ENCODE measurements around the gene ZNF557. TPM values are rescaled to one million over a fixed set of nuclear protein-coding genes. Genes with fewer than 3 reads are reported as not detected.

ZNF557 gene
- total RNA-seq, 4 donors from 2014 or later, result 7.9 to 12.0 (median 8.8) TPM

DNA sequence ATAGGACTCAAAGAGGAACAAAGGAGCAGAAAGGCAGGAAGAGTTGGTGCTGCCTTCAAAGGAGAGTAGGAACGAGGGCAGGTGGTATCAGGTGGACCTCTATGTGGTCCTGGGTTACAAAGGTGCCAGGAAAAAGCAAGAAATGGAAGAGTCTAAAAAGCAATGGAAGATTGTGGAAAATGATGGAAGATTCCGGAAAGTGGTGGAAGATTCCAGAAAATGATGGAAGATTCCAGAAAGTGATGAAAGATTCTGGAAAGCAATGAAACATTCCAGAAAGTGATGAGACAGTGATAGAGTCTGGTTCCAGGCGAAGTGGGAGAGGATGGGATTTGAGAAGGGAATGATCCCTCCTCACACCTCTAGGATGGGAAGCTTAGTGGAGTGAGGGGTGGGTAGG, 55.3 kb downstream of the ZNF557 start:
- ATAC-seq, result no peak
- Histone ChIP-seq H3K9me3 (peaks cover 0 to 20% (median 0%) of the 10 kb centered on the region in 3 donors), H3K4me3 (no peak overlapping the region), H3K27me3 (no peaks in the 10 kb centered on the region), H3K36me3 (peaks cover 7 to 94% of the 10 kb centered on the region in 2 donors), H3K4me1 (no peaks in the 10 kb centered on the region), H3K27ac (no peak overlapping the region)
- TF ChIP-seq POLR2A (IDR thresholded peaks at IDR 0.05) (no peak), POLR2AphosphoS5 (IDR thresholded peaks at IDR 0.05) (no peak), EP300 (IDR thresholded peaks at IDR 0.05) (no peak)
- TF ChIP-seq, protein P1, sequence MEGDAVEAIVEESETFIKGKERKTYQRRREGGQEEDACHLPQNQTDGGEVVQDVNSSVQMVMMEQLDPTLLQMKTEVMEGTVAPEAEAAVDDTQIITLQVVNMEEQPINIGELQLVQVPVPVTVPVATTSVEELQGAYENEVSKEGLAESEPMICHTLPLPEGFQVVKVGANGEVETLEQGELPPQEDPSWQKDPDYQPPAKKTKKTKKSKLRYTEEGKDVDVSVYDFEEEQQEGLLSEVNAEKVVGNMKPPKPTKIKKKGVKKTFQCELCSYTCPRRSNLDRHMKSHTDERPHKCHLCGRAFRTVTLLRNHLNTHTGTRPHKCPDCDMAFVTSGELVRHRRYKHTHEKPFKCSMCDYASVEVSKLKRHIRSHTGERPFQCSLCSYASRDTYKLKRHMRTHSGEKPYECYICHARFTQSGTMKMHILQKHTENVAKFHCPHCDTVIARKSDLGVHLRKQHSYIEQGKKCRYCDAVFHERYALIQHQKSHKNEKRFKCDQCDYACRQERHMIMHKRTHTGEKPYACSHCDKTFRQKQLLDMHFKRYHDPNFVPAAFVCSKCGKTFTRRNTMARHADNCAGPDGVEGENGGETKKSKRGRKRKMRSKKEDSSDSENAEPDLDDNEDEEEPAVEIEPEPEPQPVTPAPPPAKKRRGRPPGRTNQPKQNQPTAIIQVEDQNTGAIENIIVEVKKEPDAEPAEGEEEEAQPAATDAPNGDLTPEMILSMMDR (IDR thresholded peaks at IDR 0.05), result no peak
- WGBS, 2 donors (ENCODE audit: low coverage in 1 of 2), result 53 to 62% methylated on average over 3 of the region's 3 CpGs

DNA sequence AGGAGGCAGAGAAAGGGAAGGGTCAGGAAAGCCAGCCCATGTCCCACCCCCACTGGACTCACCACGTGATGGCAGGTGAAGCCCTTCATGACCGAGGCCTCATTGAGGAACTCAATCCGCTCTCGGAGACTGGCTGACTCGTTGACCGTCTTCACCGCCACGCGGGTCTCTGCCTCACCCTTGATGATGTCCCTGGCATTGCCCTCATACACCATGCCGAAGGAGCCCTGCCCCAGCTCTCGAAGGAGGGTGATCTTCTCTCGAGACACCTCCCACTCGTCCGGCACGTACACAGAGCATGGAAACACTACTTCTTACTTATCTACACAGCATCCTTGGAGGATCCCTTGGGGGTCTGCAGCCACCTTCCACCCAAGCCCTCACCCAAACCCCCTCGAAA, 55.7 kb downstream of the ZNF557 start:
- H3K27me3 ChIP-seq, result no peaks in the 10 kb centered on the region
- no peaks in the 10 kb centered on the region for H3K4me1 ChIP-seq
- peaks cover 0 to 20% (median 0%) of the 10 kb centered on the region in 3 donors for H3K9me3 ChIP-seq
- no peak overlapping the region for H3K27ac ChIP-seq
- H3K36me3 ChIP-seq, result peaks cover 7 to 94% of the 10 kb centered on the region in 2 donors
- TF ChIP-seq, protein P1 (IDR thresholded peaks at IDR 0.05), result no peak
- TF ChIP-seq EP300 (IDR thresholded peaks at IDR 0.05), result no peak
- no peak for TF ChIP-seq POLR2A (IDR thresholded peaks at IDR 0.05)
- TF ChIP-seq POLR2AphosphoS5 (IDR thresholded peaks at IDR 0.05), result no peak
- WGBS, 2 donors (ENCODE audit: low coverage in 1 of 2), result 96% methylated on average over 15 of the region's 16 CpGs; no CpG with 5 or more reads in 1 of the 2 donors
- H3K4me3 ChIP-seq, result no peak overlapping the region
- no peak for ATAC-seq

DNA sequence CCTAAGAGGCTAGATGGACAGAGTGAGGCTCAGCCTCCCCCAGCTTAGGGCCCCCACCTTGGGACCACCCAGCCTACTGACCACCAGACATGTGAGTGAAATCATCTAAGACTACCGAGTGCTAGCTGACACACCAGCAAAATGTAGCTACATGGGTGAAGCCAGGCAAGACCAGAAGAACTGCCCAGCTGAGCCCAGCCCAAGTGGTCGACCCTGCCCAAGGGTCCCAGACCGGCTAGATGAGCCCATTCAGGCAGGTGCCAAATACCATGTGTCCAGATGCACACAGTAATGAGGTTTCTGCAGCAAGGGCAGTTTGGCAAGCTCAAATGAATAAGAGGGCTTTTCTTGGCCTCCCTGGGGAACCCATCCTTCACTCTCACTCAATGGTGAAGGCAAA, 56.6 kb downstream of the ZNF557 start:
- Histone ChIP-seq H3K9me3 (peaks cover 0 to 20% (median 0%) of the 10 kb centered on the region in 3 donors), H3K4me3 (no peak overlapping the region), H3K36me3 (peaks cover 7 to 94% of the 10 kb centered on the region in 2 donors), H3K27ac (no peak overlapping the region), H3K27me3 (no peaks in the 10 kb centered on the region), H3K4me1 (no peaks in the 10 kb centered on the region)
- ATAC-seq, result no peak
- TF ChIP-seq, protein P1 (IDR thresholded peaks at IDR 0.05), result no peak
- no peak for TF ChIP-seq POLR2A (IDR thresholded peaks at IDR 0.05)
- no peak for TF ChIP-seq EP300 (IDR thresholded peaks at IDR 0.05)
- TF ChIP-seq POLR2AphosphoS5 (IDR thresholded peaks at IDR 0.05), result no peak
- WGBS, 2 donors (ENCODE audit: low coverage in 1 of 2), result 100% methylated on average over 2 of the region's 3 CpGs; no CpG with 5 or more reads in 1 of the 2 donors

DNA sequence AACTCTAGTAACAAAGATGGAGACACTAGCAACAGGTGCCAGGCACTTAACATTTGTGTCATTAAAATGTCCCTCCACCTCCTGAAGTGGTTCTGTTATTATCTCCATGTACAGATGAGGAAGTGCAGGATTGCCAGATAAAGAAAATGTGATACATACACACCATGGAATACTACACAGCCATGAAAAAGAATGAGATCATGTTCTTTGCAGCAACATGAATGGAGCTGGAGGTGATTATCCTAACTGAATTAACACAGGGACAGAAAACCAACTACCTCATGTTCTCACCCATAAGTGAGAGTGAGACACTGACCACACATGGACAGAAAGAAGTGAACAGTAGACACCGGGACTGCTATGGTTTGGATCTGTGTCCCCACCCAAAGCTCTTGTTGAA, 60.5 kb downstream of the ZNF557 start:
- no peak for ATAC-seq
- Histone ChIP-seq H3K27ac (no peak overlapping the region), H3K36me3 (peaks cover 7 to 88% of the 10 kb centered on the region in 2 donors), H3K9me3 (peaks cover 0 to 19% (median 0%) of the 10 kb centered on the region in 3 donors), H3K4me3 (no peak overlapping the region), H3K27me3 (no peaks in the 10 kb centered on the region), H3K4me1 (no peaks in the 10 kb centered on the region)
- WGBS, 2 donors (ENCODE audit: low coverage in 1 of 2), result 92 to 100% methylated on average over 1 of the region's 1 CpG
- no peak for TF ChIP-seq EP300 (IDR thresholded peaks at IDR 0.05)
- TF ChIP-seq, protein P1 (IDR thresholded peaks at IDR 0.05), result no peak
- TF ChIP-seq POLR2AphosphoS5 (IDR thresholded peaks at IDR 0.05), result no peak
- TF ChIP-seq POLR2A (IDR thresholded peaks at IDR 0.05), result no peak

DNA sequence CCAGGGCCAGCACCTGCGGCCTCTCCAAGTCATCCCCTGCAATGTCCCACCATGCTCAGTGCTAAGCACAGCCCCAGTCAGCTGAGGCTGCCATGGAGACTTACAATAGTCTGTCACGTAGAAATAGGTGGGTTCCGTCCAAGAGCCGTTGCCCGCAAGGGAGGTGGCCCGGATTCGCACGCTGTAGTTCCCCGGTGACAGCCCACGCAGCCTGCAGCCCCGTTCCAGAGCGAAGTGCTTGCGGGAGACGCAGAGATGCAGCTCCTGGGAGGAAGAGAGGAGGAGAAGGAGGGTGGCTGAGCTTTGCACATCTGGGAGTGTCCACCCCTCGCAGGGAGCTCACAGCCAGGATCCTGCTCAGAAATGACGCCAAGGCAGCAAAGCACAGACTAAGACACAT, 62.6 kb downstream of the ZNF557 start:
- no peaks in the 10 kb centered on the region for H3K4me1 ChIP-seq
- no peak overlapping the region for H3K4me3 ChIP-seq
- no peaks in the 10 kb centered on the region for H3K27me3 ChIP-seq
- H3K9me3 ChIP-seq, result no peaks in the 10 kb centered on the region
- no peak overlapping the region for H3K27ac ChIP-seq
- WGBS, 2 donors (ENCODE audit: low coverage in 1 of 2), result 90 to 98% methylated on average over 8 to 12 of the region's 16 CpGs
- peaks cover 0 to 84% of the 10 kb centered on the region in 2 donors for H3K36me3 ChIP-seq
- TF ChIP-seq POLR2AphosphoS5 (IDR thresholded peaks at IDR 0.05) (no peak), POLR2A (IDR thresholded peaks at IDR 0.05) (no peak), EP300 (IDR thresholded peaks at IDR 0.05) (no peak)
- TF ChIP-seq, protein P1 (IDR thresholded peaks at IDR 0.05), result no peak
- no peak for ATAC-seq

Data from gastroesophageal sphincter (tissue), 4 donors.